ENCODE data around the gene NLRC4. TPM values are rescaled to one million over a fixed set of nuclear protein-coding genes. Genes with fewer than 3 reads are reported as not detected.
"Not testable (repeated sequence)": the region's sequence is repeated elsewhere in the genome, so short reads cannot be mapped to it uniquely, and the experiment has no call there.

NLRC4 gene
- total RNA-seq, 1 experiment from 2014 or later, result 0.10 TPM

DNA sequence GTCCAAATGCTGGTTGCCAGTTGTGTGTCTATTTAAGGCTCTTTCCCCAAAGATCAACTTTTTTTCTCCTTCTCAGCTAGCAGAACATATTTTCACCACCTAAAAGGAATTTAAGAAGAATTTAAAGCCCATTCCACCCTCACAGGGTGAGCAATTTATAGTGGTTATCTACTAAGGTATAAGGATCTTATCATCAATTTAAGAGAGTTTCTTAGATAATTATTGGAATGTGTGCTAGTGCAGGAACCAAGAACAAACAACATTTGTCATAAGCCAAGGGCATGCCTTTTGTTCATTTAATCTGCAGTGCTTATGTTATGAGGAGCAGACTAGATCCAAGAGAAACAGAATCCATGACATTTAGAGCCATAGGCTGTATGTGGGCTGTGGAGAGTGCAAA is 37.2 kb downstream of the NLRC4 start:
- no peaks in the 10 kb centered on the region for H3K27me3 ChIP-seq (ENCODE audit: control insufficient read depth, insufficient read depth, low read length)
- no peak for DNase-seq
- H3K4me3 ChIP-seq (ENCODE audit: insufficient read depth, low read depth, low read length), result no peak overlapping the region
- H3K36me3 ChIP-seq (replicated peaks; ENCODE audit: control insufficient read depth, insufficient read depth, low read length), result peaks cover 4% of the 10 kb centered on the region

DNA sequence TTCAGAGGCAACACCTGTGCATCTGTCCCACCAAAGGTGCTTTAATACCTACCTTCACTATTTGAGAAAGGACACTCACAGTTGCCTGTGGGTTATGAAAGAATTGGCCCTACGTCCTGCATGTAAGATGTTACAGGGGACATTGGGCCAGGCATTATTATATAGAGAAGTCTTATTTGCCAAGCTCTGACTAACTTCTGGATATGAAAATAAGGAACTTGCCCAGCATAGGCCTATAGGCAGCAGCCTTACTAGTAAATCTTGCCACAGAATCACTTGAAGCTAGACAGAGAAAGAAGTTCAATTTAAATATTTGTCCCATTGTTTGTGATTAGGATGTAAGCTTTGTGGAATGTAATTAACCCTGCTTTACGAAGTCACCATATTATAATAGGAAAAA is 41.7 kb downstream of the NLRC4 start:
- Histone ChIP-seq H3K4me3 (ENCODE audit: insufficient read depth, low read depth, low read length) (no peak overlapping the region), H3K27me3 (ENCODE audit: control insufficient read depth, insufficient read depth, low read length) (no peaks in the 10 kb centered on the region), H3K36me3 (replicated peaks; ENCODE audit: control insufficient read depth, insufficient read depth, low read length) (peaks cover 6% of the 10 kb centered on the region)
- DNase-seq, result no peak

DNA sequence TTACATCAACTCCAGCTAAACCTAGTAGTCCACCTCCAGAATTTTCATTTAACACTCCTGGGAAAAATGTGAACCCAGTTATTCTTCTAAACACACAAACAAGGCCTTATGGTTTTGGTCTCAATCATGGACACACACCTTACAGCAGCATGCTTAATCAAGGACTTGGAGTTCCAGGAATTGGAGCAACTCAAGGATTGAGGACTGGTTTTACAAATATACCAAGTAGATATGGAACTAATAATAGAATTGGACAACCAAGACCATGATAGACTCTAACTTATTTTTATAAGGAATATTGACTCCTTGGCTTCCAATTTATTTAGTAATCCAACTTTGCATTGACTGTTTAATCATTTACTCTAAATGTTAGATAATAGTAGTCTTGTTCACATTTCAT is 44.2 kb downstream of the NLRC4 start:
- no peak overlapping the region for H3K4me3 ChIP-seq (ENCODE audit: insufficient read depth, low read depth, low read length)
- no peak for DNase-seq
- H3K27me3 ChIP-seq (ENCODE audit: control insufficient read depth, insufficient read depth, low read length), result no peaks in the 10 kb centered on the region
- peaks cover 6% of the 10 kb centered on the region for H3K36me3 ChIP-seq (replicated peaks; ENCODE audit: control insufficient read depth, insufficient read depth, low read length)

DNA sequence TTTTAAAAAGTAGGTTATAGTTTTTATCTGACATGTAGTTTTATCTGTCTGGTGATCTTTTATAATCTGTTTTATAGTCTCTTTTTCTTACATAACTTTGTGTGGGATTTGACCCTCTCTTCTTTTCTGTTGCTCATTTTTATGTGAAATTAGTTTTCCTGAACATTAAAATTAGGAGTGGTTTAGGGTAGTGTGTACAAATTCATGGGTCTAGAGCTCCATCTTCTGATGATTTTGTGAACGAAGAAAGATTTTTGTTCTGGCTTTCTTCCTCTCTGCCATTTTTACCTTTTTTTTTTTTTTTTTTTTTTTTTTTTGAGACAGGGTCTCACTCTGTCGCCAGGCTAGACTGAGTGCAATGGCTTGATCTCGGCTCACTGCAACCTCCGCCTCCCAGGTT is 52.4 kb downstream of the NLRC4 start:
- H3K4me3 ChIP-seq (ENCODE audit: insufficient read depth, low read depth, low read length), result no peak overlapping the region
- DNase-seq, result no peak
- H3K36me3 ChIP-seq (replicated peaks; ENCODE audit: control insufficient read depth, insufficient read depth, low read length), result peaks cover 1% of the 10 kb centered on the region; the same call in 1 of the 2 replicates
- H3K27me3 ChIP-seq (ENCODE audit: control insufficient read depth, insufficient read depth, low read length), result no peaks in the 10 kb centered on the region

DNA sequence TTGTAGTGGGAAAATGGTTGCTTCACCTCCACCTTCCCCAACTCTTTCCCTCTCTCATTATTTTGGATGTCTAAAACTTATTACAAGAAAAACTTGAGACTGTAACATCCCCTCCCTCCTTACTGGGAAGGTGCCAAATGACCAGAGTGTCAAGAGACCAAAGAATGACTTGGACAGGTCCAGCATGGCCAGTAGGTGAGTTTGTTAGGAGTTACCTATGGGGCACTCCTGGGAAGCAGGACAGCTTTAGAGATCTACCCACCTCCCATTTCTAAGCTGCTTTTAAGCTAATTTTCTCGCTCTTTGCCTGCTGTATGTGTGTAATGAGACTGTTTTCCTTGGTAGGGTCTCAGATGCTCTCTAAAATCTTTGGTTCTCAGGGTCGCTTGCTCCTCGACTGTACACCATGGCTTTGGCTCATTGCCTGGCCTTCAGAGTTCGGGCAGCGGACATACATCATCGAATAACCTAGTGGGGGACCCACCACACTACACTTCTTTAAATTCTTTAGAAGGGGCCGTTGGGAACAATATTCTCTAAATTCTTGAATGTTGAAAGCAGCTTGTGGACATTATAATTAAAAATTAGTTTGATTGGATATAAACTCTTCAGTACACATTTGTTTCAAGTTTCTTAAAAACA is 53.8 kb downstream of the NLRC4 start:
- DNase-seq, result peak; percentile 6
- Histone ChIP-seq H3K4me3 (ENCODE audit: insufficient read depth, low read depth, low read length) (no peak overlapping the region), H3K36me3 (replicated peaks; ENCODE audit: control insufficient read depth, insufficient read depth, low read length) (peaks cover 1% of the 10 kb centered on the region; the same call in 1 of the 2 replicates), H3K27me3 (ENCODE audit: control insufficient read depth, insufficient read depth, low read length) (no peaks in the 10 kb centered on the region)

DNA sequence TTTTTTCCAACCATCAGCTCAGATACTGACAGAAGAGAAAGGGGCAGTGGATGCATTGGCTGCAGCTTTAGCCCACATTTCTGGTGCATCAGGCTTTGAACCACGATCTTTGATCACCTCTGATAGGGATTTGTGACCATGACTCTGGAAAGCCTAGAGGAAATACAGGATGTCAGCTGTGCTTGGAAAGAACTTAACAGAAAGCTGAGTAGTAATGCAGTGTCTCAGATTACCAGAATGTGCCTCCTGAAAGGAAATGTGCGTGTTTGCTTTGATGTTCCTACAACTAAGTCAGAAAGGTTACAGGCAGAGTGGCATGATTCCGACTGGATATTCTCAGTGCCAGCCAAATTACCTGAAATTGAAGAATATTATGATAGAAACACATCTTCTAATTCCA is 61.3 kb downstream of the NLRC4 start:
- not testable (repeated sequence) for DNase-seq; H3K36me3 ChIP-seq (replicated peaks; ENCODE audit: control insufficient read depth, insufficient read depth, low read length); H3K27me3 ChIP-seq (ENCODE audit: control insufficient read depth, insufficient read depth, low read length); H3K4me3 ChIP-seq (ENCODE audit: insufficient read depth, low read depth, low read length)

DNA sequence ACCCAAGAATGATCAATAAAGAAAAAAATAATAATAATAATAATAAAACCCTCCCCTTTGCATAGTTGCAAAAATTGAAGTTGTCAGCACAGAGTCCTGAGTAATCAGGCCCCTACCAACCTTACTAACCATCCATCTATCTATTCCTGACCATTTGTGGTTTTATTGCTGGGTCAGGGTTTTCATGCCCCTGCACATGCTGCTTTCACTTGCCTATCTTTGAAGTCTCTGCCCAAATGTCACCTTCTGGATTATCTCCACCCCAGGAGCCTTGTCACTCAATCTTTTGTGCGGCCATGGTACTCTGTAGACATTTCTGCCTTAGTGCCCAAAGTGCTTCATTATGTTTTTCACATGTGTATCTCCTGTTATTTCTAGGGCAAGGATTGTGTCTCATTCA is 63.9 kb downstream of the NLRC4 start:
- no peaks in the 10 kb centered on the region; the same call in 1 of the 2 replicates for H3K36me3 ChIP-seq (replicated peaks; ENCODE audit: control insufficient read depth, insufficient read depth, low read length)
- H3K4me3 ChIP-seq (ENCODE audit: insufficient read depth, low read depth, low read length), result no peak overlapping the region
- DNase-seq, result no peak
- H3K27me3 ChIP-seq (ENCODE audit: control insufficient read depth, insufficient read depth, low read length), result no peaks in the 10 kb centered on the region

DNA sequence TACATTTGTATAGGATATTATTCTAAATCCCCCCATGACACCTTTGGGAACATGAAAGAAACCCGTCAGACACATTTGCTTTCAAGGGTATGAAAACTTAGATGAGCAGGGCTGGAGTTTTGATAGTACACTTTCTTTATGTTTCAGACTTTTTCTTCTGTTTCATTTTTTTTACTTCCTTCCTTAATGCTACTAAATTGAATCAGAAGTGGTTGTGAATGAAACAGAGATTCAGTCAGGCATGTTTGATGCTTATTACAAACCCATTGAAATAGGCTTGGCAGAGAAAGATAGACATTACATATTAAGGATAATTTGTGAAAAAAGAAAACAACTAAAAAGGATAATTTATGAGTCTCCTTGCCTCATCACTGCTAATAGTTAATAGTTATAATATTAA is 72.3 kb downstream of the NLRC4 start:
- no peaks in the 10 kb centered on the region for H3K36me3 ChIP-seq (replicated peaks; ENCODE audit: control insufficient read depth, insufficient read depth, low read length)
- DNase-seq, result no peak
- H3K4me3 ChIP-seq (ENCODE audit: insufficient read depth, low read depth, low read length), result no peak overlapping the region
- H3K27me3 ChIP-seq (ENCODE audit: control insufficient read depth, insufficient read depth, low read length), result no peaks in the 10 kb centered on the region

DNA sequence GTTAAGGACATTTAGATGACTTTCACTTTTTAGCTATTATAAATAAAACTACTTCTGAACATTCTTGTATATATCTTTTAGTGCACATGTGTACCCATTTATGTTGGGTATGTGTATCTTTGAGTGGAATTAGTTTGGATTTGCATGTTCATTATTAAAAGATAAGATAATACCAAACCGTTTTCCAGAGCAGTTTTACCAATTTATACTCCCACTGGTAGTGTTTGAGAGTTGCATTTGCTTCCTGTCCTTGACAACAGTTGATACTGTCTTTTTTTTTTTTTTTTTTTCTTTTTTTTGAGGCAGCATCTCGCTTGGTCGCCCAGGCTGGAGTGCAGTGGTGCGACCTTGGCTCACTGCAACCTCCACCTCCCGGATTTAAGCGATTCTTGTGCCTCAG is 75.7 kb downstream of the NLRC4 start:
- Histone ChIP-seq H3K27me3 (ENCODE audit: control insufficient read depth, insufficient read depth, low read length) (no peaks in the 10 kb centered on the region), H3K4me3 (ENCODE audit: insufficient read depth, low read depth, low read length) (no peak overlapping the region), H3K36me3 (replicated peaks; ENCODE audit: control insufficient read depth, insufficient read depth, low read length) (peaks cover 4% of the 10 kb centered on the region)
- DNase-seq, result no peak

DNA sequence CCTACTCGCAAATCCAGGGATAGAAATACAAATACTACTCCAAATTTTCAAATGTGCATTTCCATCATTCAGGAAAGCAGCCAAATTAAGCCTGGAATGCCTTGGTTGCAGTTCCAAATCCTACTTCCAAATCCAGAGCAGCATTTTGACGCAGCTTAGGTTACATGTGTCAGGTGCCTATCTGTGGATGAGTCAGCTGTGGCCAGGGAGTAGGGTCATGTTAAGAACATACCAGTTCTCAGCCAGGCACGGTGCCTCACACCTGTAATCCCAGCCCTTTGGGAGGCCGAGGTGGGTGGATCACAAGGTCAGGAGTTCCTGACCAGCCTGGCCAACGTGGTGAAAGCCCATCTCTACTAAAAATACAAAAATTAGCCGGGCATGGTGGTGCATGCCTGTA is 82.0 kb downstream of the NLRC4 start:
- DNase-seq, result no peak
- Histone ChIP-seq H3K27me3 (ENCODE audit: control insufficient read depth, insufficient read depth, low read length) (no peaks in the 10 kb centered on the region), H3K36me3 (replicated peaks; ENCODE audit: control insufficient read depth, insufficient read depth, low read length) (peaks cover 9% of the 10 kb centered on the region), H3K4me3 (ENCODE audit: insufficient read depth, low read depth, low read length) (no peak overlapping the region)

Other genes with a start within 250 kb of the NLRC4 start
- gene DPY30, start 225.1 kb downstream of the NLRC4 start, total RNA-seq (2014; rRNA removed; shearing (Covaris generic)), result 86.0 and 122 TPM in 2 replicates
- 22.7 and 31.6 TPM in 2 replicates for gene SPAST, start 201.3 kb downstream of the NLRC4 start, total RNA-seq (2014; rRNA removed; shearing (Covaris generic))
- 26.2 and 28.1 TPM in 2 replicates for gene SLC30A6, start 99.0 kb downstream of the NLRC4 start, total RNA-seq (2014; rRNA removed; shearing (Covaris generic))
- 7.4 and 18.5 TPM in 2 replicates for gene YIPF4, start 13.0 kb upstream of the NLRC4 start, total RNA-seq (2014; rRNA removed; shearing (Covaris generic))
- gene BIRC6, start 92.1 kb upstream of the NLRC4 start, total RNA-seq (2014; rRNA removed; shearing (Covaris generic)), result 35.1 and 44.5 TPM in 2 replicates